Measurements from ENCODE around the gene GPATCH8. TPM values are rescaled to one million over a fixed set of nuclear protein-coding genes. Genes with fewer than 3 reads are reported as not detected.

The GPATCH8 gene
- total and polyA plus RNA-seq, 9 of the 15 experiments (the other 6 are each of a cell fraction or from before 2014, with no cell fraction given), result 10.6 to 29.6 (median 13.2) TPM

DNA sequence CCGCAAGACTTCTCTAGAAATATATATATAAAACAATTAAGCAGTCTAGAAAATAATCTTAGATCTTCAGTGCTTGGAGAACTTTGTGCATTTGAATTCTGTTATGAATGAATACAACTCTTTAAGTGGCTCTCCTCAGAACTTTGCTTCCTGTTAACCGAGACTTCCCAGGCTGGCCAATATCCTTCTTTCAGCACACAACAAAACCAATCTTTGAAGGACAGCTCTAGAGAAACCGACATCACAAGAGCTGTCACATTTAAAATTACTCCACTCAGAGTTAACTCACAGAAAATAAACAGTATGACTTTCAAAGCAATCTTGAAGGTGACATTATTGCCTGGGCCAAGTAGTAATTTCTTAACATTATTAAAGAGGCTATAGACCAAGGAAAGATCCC lies 64.0 kb downstream of the GPATCH8 start:
- no peaks in the 10 kb centered on the region for H3K27me3 ChIP-seq (ENCODE audit: control insufficient read depth in 2 of 2, insufficient read depth in 2 of 2, low read length in 2 of 2)
- DNase-seq (ENCODE audit: extremely low read depth in 1 of 4, low spot score in 3 of 4) (no peak), ATAC-seq (no peak), FAIRE-seq (no peak)
- no peak overlapping the region for H2AFZ ChIP-seq (ENCODE audit: low read depth, low read length)
- no peak for TF ChIP-seq ZNF584 (CRISPR knock-in tag; IDR thresholded peaks at IDR 0.05; ENCODE audit: low read depth)
- TF ChIP-seq FIP1L1 (IDR thresholded peaks at IDR 0.05; ENCODE audit: low read depth, low read length, poor library complexity, severe bottlenecking), result no peak
- TF ChIP-seq SMARCC2 (IDR thresholded peaks at IDR 0.05; ENCODE audit: low read depth), result no peak
- TF ChIP-seq, protein P1, sequence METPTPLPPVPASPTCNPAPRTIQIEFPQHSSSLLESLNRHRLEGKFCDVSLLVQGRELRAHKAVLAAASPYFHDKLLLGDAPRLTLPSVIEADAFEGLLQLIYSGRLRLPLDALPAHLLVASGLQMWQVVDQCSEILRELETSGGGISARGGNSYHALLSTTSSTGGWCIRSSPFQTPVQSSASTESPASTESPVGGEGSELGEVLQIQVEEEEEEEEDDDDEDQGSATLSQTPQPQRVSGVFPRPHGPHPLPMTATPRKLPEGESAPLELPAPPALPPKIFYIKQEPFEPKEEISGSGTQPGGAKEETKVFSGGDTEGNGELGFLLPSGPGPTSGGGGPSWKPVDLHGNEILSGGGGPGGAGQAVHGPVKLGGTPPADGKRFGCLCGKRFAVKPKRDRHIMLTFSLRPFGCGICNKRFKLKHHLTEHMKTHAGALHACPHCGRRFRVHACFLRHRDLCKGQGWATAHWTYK (CRISPR knock-in tag; IDR thresholded peaks at IDR 0.05), result no peak
- no peak for TF ChIP-seq ZNF551 (CRISPR knock-in tag; IDR thresholded peaks at IDR 0.05)
- TF ChIP-seq ZNF282 (CRISPR knock-in tag; IDR thresholded peaks at IDR 0.05), result no peak
- TF ChIP-seq SMAD1 (IDR thresholded peaks at IDR 0.05; ENCODE audit: low read depth, low read length, partially characterized antibody), result no peak
- no peak for TF ChIP-seq ZNF57 (CRISPR knock-in tag; IDR thresholded peaks at IDR 0.05)
- TF ChIP-seq ATF1 (CRISPR knock-in tag; IDR thresholded peaks at IDR 0.05), result no peak
- no peak for TF ChIP-seq ATF1 (tag; IDR thresholded peaks at IDR 0.05)
- no peak for TF ChIP-seq FOXM1 (IDR thresholded peaks at IDR 0.05; ENCODE audit: low read depth)
- no peak for TF ChIP-seq FOXM1 (CRISPR knock-in tag; IDR thresholded peaks at IDR 0.05; ENCODE audit: low read depth)
- TF ChIP-seq NCOA2 (IDR thresholded peaks at IDR 0.05; ENCODE audit: partially characterized antibody in 2 of 2), result no peak
- no peak for TF ChIP-seq SIN3B (IDR thresholded peaks at IDR 0.05; ENCODE audit: low read depth)
- no peaks in the 10 kb centered on the region for H4K20me1 ChIP-seq (replicated peaks; ENCODE audit: control insufficient read depth, insufficient read depth, low read length)
- H3K4me3 ChIP-seq, result no peak overlapping the region
- in situ Hi-C loops (cut with MboI) (no loop called here), intact Hi-C loops (cut with micrococcal nuclease) (no loop called here)
- H3K4me2 ChIP-seq (ENCODE audit: insufficient read depth, low read length), result no peak overlapping the region
- peak overlapping the region; percentile 50; the same call in 1 of the 3 replicates for H3K27ac ChIP-seq (ENCODE audit: extremely low read depth, low read depth, low read length)
- POLR2A ChIA-PET, result interaction anchor here (1.3 kb wide), 1 partner anchor 42 kb away, joined by 3 read pairs; no protein-coding TSS in a partner anchor
- BruUV-seq (replicated peaks), result no TSS peak
- no peak overlapping the region for H3K9ac ChIP-seq (ENCODE audit: insufficient read depth in 1 of 2, low read depth in 2 of 2, low read length in 2 of 2)
- peaks cover 15% of the 10 kb centered on the region for H3K79me2 ChIP-seq (ENCODE audit: control insufficient read depth, insufficient read depth, low read length)
- CTCF ChIA-PET (ENCODE audit: low intra/inter-chr PET ratio), result no interaction called here
- H3K9me3 ChIP-seq (replicated peaks; ENCODE audit: control insufficient read depth, insufficient read depth, low read depth, low read length), result no peaks in the 10 kb centered on the region
- 55% methylated on average over 3 of the region's 3 CpGs for WGBS (ENCODE audit: insufficient coverage, low coverage, missing lambda C conversion rate)
- H3K4me1 ChIP-seq (replicated peaks in 1 of 2; ENCODE audit: control insufficient read depth in 2 of 2, insufficient read depth in 2 of 2, low read length in 2 of 2), result no peaks in the 10 kb centered on the region; a peak in 1 of 5 replicates
- no peaks in the 10 kb centered on the region for H3K9me1 ChIP-seq (ENCODE audit: control insufficient read depth, insufficient read depth, low read length)
- peaks cover 19% of the 10 kb centered on the region for H3K36me3 ChIP-seq (ENCODE audit: control insufficient read depth, insufficient read depth, low read length)

Data from K562 (cell line).